WTC11 (cell line): ENCODE results near the gene CD300E. TPM values are rescaled to one million over a fixed set of nuclear protein-coding genes. Genes with fewer than 3 reads are reported as not detected.

ENCODE experiments used
- ATAC-seq: fragments of 200-7000 bp; cut with Tn5 transposase; 2 replicates; pipeline ENCODE4 v1.10.0; 2021; ENCODE audit warnings: mild to moderate bottlenecking, moderate library complexity
- CTCF ChIA-PET: fragments of 300-600 bp; sonication (Branson Sonifier 250); formaldehyde crosslinking; loops from one replicate; lab custom pipeline; 2021; ENCODE audit warnings: antibody characterized with exemption; lab: Charles Lee
- POLR2A ChIA-PET: fragments of 350-600 bp; sonication (Branson Sonifier 250); formaldehyde crosslinking; loops from one replicate; lab custom pipeline; 2021; ENCODE audit warnings: antibody characterized with exemption; lab: Charles Lee
- DNase-seq: peaks from one replicate; pipeline ENCODE4 v3.0.0; 2021; ENCODE audit warnings: low spot score
- H3K27ac Mint-ChIP-seq: 2 replicates; pipeline ENCODE4 v1.8.0; 2021; ENCODE audit warnings: mixed read lengths
- H3K27me3 Mint-ChIP-seq: 2 replicates; pipeline ENCODE4 v1.8.0; 2021; ENCODE audit warnings: low read depth, mild to moderate bottlenecking, moderate library complexity, mixed read lengths
- H3K36me3 Mint-ChIP-seq: 2 replicates; pipeline ENCODE4 v1.8.0; 2021; ENCODE audit warnings: mixed read lengths
- H3K4me1 Mint-ChIP-seq: 2 replicates; pipeline ENCODE4 v1.8.0; 2022; ENCODE audit warnings: mixed read lengths
- H3K4me3 Mint-ChIP-seq: 2 replicates; pipeline ENCODE4 v1.8.0; 2021; ENCODE audit warnings: mild to moderate bottlenecking, moderate library complexity, mixed read lengths
- H3K9me3 Mint-ChIP-seq: 2 replicates; pipeline ENCODE4 v1.8.0; 2021; ENCODE audit warnings: mixed read lengths
- AFF4 ChIP-seq: sonication (generic); formaldehyde crosslinking; IDR thresholded peaks from 2 replicates; pipeline ENCODE4 v1.8.1; 2023; ENCODE audit warnings: mild to moderate bottlenecking, missing genetic modification reagents, borderline replicate concordance
- CREM ChIP-seq: sonication (generic); formaldehyde crosslinking; IDR thresholded peaks from 2 replicates; pipeline ENCODE4 v1.8.1; 2022; ENCODE audit warnings: mild to moderate bottlenecking, missing genetic modification reagents, moderate library complexity
- GRHL2 ChIP-seq: fragments of 250-450 bp; sonication (Bioruptor Pico); IDR thresholded peaks from 2 replicates; pipeline ENCODE4 v1.8.0; 2022; ENCODE audit warnings: mild to moderate bottlenecking, moderate library complexity; ENCODE audit not compliant: insufficient replicate concordance, severe bottlenecking
- HMGA2 ChIP-seq: fragments of 250-450 bp; sonication (Bioruptor Pico); IDR thresholded peaks from 2 replicates; pipeline ENCODE4 v1.4.0; 2021; ENCODE audit warnings: mild to moderate bottlenecking, moderate library complexity
- MLX ChIP-seq: sonication (generic); formaldehyde crosslinking; IDR thresholded peaks from 2 replicates; pipeline ENCODE4 v1.8.1; 2023; ENCODE audit warnings: mild to moderate bottlenecking, missing genetic modification reagents, moderate library complexity
- PRDM15 ChIP-seq: sonication (generic); formaldehyde crosslinking; IDR thresholded peaks from 2 replicates; pipeline ENCODE4 v1.8.0; 2022; ENCODE audit warnings: missing genetic modification reagents
- PRRX2 ChIP-seq: fragments of 250-450 bp; sonication (Bioruptor Pico); IDR thresholded peaks from 2 replicates; pipeline ENCODE4 v1.8.0; 2021; ENCODE audit warnings: mild to moderate bottlenecking
- TEAD1 ChIP-seq: sonication (generic); formaldehyde crosslinking; IDR thresholded peaks from 2 replicates; pipeline ENCODE4 v1.8.0; 2022; ENCODE audit warnings: mild to moderate bottlenecking, missing genetic modification reagents
- TP53 ChIP-seq: sonication (generic); formaldehyde crosslinking; IDR thresholded peaks from 2 replicates; pipeline ENCODE4 v1.8.1; 2023; ENCODE audit warnings: mild to moderate bottlenecking, missing genetic modification reagents
- ZMAT4 ChIP-seq: fragments of 250-450 bp; sonication (Bioruptor Pico); IDR thresholded peaks from 2 replicates; pipeline ENCODE4 v1.9.0; 2021; ENCODE audit warnings: mild to moderate bottlenecking
- ZNF219 ChIP-seq: sonication (generic); formaldehyde crosslinking; IDR thresholded peaks from 2 replicates; pipeline ENCODE4 v1.8.0; 2023; ENCODE audit warnings: missing genetic modification reagents, mild to moderate bottlenecking, borderline replicate concordance
- ZNF512 ChIP-seq: sonication (generic); formaldehyde crosslinking; IDR thresholded peaks from 2 replicates; pipeline ENCODE4 v1.8.1; 2022; ENCODE audit warnings: missing genetic modification reagents, borderline replicate concordance
- total RNA-seq: library from RNA; stranded (reverse); gene quantifications from 3 replicates; pipeline ENCODE4 v1.2.3, GENCODE V29; 2021
- TF ChIP-seq, protein P1 (sequence below): sonication (generic); formaldehyde crosslinking; IDR thresholded peaks from 2 replicates; pipeline ENCODE4 v1.8.1; 2023; ENCODE audit warnings: mild to moderate bottlenecking, missing genetic modification reagents
- TF ChIP-seq, protein P2 (sequence below): sonication (generic); formaldehyde crosslinking; IDR thresholded peaks from 2 replicates; pipeline ENCODE4 v1.8.0; 2023; ENCODE audit warnings: mild to moderate bottlenecking, missing genetic modification reagents
- TF ChIP-seq, protein P3 (sequence below): sonication (generic); formaldehyde crosslinking; IDR thresholded peaks from 2 replicates; pipeline ENCODE4 v1.8.0; 2022; ENCODE audit warnings: mild to moderate bottlenecking, missing genetic modification reagents

Gene CD300E
- total RNA-seq, 1 experiment from 2014 or later: not detected

DNA sequence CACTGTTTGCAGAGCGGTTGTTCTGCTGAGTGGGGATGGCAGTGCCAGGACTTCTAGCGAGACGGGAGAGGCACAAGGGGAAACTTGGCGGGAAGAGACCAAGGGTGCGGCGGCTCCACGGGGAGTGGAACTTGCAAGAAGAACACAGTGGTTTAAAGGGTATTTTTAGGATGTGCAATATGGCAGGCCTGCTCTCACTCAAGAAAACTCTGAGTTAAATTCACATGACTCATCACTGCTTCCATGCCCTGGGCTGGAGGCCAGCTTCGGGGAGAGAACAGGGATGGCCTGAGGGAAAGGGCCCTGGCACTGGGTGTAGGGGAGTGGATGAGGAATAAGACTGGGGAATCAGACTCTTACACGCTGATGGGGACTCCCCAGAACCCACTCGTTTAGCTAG, 18.2 kb downstream of the CD300E start (continued):
- no peak for TF ChIP-seq ZMAT4 (CRISPR knock-in tag)
- no peak for TF ChIP-seq HMGA2 (CRISPR knock-in tag)
- no peak for TF ChIP-seq CREM (CRISPR knock-in tag)
- no peak for TF ChIP-seq TP53 (CRISPR knock-in tag)
- TF ChIP-seq TEAD1: no peak
- TF ChIP-seq PRRX2 (CRISPR knock-in tag): no peak

DNA sequence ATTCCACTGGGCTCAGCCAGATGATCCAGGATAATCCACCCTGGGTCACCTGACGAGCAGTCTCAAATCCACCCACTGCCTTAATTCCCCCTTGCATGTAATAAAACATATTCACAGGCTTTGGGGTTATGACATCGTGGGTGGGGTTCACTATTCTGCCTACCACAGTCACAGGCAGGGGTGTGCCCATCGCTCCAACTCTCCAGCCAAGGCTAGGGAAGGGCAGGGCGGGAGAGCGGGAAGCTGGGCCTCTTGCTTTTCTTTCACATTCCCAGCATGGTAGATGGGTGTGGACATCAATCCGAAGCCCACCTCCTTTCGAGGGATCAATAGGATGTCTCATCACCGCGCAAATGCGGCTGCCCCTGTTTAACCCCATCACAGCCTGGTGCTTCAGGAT, 18.8 kb downstream of the CD300E start:
- Mint-ChIP-seq H3K4me1 (no peaks in the 10 kb centered on the region), H3K27me3 (peaks cover 2% of the 10 kb centered on the region), H3K36me3 (no peaks in the 10 kb centered on the region), H3K9me3 (no peaks in the 10 kb centered on the region), H3K4me3 (no peak overlapping the region), H3K27ac (no peak overlapping the region)
- DNase-seq (no peak), ATAC-seq (no peak)
- TF ChIP-seq ZNF219 (CRISPR knock-in tag): no peak
- TF ChIP-seq GRHL2 (CRISPR knock-in tag): no peak
- ChIA-PET CTCF (interaction anchor here (1.2 to 3.4 kb wide), 7 partner anchors 31 to 236 kb away, joined by 3 to 13 read pairs (median 5); no protein-coding TSS in a partner anchor), POLR2A (no interaction called here)

GRCh38 chr17:74604200-74604599, 19.3 kb downstream of the CD300E start:
- POLR2A ChIA-PET: no interaction called here
- TF ChIP-seq, protein P1, sequence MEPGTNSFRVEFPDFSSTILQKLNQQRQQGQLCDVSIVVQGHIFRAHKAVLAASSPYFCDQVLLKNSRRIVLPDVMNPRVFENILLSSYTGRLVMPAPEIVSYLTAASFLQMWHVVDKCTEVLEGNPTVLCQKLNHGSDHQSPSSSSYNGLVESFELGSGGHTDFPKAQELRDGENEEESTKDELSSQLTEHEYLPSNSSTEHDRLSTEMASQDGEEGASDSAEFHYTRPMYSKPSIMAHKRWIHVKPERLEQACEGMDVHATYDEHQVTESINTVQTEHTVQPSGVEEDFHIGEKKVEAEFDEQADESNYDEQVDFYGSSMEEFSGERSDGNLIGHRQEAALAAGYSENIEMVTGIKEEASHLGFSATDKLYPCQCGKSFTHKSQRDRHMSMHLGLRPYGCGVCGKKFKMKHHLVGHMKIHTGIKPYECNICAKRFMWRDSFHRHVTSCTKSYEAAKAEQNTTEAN: no peak
- TF ChIP-seq MLX (CRISPR knock-in tag) (no peak), PRRX2 (CRISPR knock-in tag) (no peak), AFF4 (CRISPR knock-in tag) (no peak), ZNF512 (CRISPR knock-in tag) (no peak), TEAD1 (no peak), PRDM15 (no peak)
- TF ChIP-seq, protein P2, sequence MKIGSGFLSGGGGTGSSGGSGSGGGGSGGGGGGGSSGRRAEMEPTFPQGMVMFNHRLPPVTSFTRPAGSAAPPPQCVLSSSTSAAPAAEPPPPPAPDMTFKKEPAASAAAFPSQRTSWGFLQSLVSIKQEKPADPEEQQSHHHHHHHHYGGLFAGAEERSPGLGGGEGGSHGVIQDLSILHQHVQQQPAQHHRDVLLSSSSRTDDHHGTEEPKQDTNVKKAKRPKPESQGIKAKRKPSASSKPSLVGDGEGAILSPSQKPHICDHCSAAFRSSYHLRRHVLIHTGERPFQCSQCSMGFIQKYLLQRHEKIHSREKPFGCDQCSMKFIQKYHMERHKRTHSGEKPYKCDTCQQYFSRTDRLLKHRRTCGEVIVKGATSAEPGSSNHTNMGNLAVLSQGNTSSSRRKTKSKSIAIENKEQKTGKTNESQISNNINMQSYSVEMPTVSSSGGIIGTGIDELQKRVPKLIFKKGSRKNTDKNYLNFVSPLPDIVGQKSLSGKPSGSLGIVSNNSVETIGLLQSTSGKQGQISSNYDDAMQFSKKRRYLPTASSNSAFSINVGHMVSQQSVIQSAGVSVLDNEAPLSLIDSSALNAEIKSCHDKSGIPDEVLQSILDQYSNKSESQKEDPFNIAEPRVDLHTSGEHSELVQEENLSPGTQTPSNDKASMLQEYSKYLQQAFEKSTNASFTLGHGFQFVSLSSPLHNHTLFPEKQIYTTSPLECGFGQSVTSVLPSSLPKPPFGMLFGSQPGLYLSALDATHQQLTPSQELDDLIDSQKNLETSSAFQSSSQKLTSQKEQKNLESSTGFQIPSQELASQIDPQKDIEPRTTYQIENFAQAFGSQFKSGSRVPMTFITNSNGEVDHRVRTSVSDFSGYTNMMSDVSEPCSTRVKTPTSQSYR (CRISPR knock-in tag): no peak
- TF ChIP-seq, protein P3, sequence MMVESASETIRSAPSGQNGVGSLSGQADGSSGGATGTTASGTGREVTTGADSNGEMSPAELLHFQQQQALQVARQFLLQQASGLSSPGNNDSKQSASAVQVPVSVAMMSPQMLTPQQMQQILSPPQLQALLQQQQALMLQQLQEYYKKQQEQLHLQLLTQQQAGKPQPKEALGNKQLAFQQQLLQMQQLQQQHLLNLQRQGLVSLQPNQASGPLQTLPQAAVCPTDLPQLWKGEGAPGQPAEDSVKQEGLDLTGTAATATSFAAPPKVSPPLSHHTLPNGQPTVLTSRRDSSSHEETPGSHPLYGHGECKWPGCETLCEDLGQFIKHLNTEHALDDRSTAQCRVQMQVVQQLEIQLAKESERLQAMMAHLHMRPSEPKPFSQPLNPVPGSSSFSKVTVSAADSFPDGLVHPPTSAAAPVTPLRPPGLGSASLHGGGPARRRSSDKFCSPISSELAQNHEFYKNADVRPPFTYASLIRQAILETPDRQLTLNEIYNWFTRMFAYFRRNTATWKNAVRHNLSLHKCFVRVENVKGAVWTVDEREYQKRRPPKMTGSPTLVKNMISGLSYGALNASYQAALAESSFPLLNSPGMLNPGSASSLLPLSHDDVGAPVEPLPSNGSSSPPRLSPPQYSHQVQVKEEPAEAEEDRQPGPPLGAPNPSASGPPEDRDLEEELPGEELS (CRISPR knock-in tag): no peak

More at GRCh38 chr17:74604200-74604599, 19.3 kb downstream of the CD300E start:
- Mint-ChIP-seq H3K27me3 (peaks cover 6% of the 10 kb centered on the region), H3K4me3 (no peak overlapping the region), H3K9me3 (no peaks in the 10 kb centered on the region), H3K27ac (no peak overlapping the region), H3K36me3 (no peaks in the 10 kb centered on the region), H3K4me1 (no peaks in the 10 kb centered on the region)
- DNase-seq (no peak), ATAC-seq (no peak)
- CTCF ChIA-PET: interaction anchor here (1.2 to 3.4 kb wide), 8 partner anchors 30 to 235 kb away, joined by 3 to 17 read pairs (median 6); no protein-coding TSS in a partner anchor
